DMS79 treated with DMSO at 0.1 percent for 48 hours (cell line): ENCODE results near the gene COL24A1.
"Not testable (repeated sequence)": the region's sequence is repeated elsewhere in the genome, so short reads cannot be mapped to it uniquely, and the experiment has no call there.

Source experiments
- DNase-seq: peaks from one replicate; lab custom pipeline; 2025; lab: John Stamatoyannopoulos, UW

COL24A1 gene

GRCh38 chr1:86072474-86072873 lies 84.1 kb downstream of the COL24A1 start:
- DNase-seq: not testable (repeated sequence)

GRCh38 chr1:86071870-86072269 lies 84.7 kb downstream of the COL24A1 start:
- not testable (repeated sequence) for DNase-seq

GRCh38 chr1:86069757-86070145 lies 86.8 kb downstream of the COL24A1 start:
- no peak for DNase-seq

GRCh38 chr1:86068841-86069756 lies 87.5 kb downstream of the COL24A1 start:
- no peak for DNase-seq

GRCh38 chr1:86068271-86068721 lies 88.3 kb downstream of the COL24A1 start:
- no peak for DNase-seq

- DNase-seq: no peak
Observed at GRCh38 chr1:86067626-86068025, 88.9 kb downstream of the COL24A1 start.

- DNase-seq: no peak
Observed at GRCh38 chr1:86064899-86065298, 91.7 kb downstream of the COL24A1 start.

GRCh38 chr1:86063721-86064120 lies 92.9 kb downstream of the COL24A1 start:
- no peak for DNase-seq

- no peak for DNase-seq
Observed at GRCh38 chr1:86062453-86062852, 94.1 kb downstream of the COL24A1 start.

GRCh38 chr1:86061551-86061990 lies 95.0 kb downstream of the COL24A1 start:
- no peak for DNase-seq

GRCh38 chr1:86054396-86054795 lies 102.2 kb downstream of the COL24A1 start:
- DNase-seq: no peak

GRCh38 chr1:86052948-86053698 lies 103.4 kb downstream of the COL24A1 start:
- no peak for DNase-seq

GRCh38 chr1:86035101-86035500 lies 121.5 kb downstream of the COL24A1 start:
- DNase-seq: no peak

GRCh38 chr1:86030180-86030579 lies 126.4 kb downstream of the COL24A1 start:
- DNase-seq: no peak

GRCh38 chr1:86018283-86018923 lies 138.2 kb downstream of the COL24A1 start:
- peak; percentile 8 for DNase-seq

GRCh38 chr1:86016076-86016759 lies 140.4 kb downstream of the COL24A1 start:
- no peak for DNase-seq

- no peak for DNase-seq
Observed at GRCh38 chr1:86015375-86015774, 141.2 kb downstream of the COL24A1 start.

GRCh38 chr1:86000601-86001000 lies 156.0 kb downstream of the COL24A1 start:
- no peak for DNase-seq

- DNase-seq: no peak
Observed at GRCh38 chr1:85998105-85998855, 158.3 kb downstream of the COL24A1 start.

GRCh38 chr1:85992791-85993190 lies 163.8 kb downstream of the COL24A1 start:
- no peak for DNase-seq

- no peak for DNase-seq
Observed at GRCh38 chr1:85991261-85991660, 165.3 kb downstream of the COL24A1 start.
